ENCODE data around the gene COQ4.

DNA sequence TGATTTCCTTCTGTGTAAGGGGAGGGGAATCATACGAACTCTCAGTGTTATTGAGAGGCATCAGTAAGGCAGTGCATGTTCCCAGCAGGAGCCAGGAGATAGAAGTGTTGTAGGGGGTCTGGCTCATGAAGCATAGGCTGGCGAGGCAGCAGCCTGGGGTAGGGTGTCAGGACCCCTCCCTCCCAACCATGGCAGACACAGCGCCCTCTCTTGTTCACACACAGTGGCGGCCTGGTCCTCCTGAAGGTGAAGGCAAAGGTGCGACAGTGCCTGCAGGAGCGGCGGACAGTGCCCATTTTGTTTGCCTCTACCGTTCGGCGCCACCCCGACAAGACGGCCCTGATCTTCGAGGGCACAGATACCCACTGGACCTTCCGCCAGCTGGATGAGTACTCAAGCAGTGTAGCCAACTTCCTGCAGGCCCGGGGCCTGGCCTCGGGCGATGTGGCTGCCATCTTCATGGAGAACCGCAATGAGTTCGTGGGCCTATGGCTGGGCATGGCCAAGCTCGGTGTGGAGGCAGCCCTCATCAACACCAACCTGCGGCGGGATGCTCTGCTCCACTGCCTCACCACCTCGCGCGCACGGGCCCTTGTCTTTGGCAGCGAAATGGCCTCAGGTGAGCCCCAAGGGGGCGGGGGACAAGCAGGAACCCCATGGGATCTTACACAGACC is 22.4 kb downstream of the COQ4 start:
- TF ChIP-seq, protein P1, sequence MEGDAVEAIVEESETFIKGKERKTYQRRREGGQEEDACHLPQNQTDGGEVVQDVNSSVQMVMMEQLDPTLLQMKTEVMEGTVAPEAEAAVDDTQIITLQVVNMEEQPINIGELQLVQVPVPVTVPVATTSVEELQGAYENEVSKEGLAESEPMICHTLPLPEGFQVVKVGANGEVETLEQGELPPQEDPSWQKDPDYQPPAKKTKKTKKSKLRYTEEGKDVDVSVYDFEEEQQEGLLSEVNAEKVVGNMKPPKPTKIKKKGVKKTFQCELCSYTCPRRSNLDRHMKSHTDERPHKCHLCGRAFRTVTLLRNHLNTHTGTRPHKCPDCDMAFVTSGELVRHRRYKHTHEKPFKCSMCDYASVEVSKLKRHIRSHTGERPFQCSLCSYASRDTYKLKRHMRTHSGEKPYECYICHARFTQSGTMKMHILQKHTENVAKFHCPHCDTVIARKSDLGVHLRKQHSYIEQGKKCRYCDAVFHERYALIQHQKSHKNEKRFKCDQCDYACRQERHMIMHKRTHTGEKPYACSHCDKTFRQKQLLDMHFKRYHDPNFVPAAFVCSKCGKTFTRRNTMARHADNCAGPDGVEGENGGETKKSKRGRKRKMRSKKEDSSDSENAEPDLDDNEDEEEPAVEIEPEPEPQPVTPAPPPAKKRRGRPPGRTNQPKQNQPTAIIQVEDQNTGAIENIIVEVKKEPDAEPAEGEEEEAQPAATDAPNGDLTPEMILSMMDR (IDR thresholded peaks at IDR 0.05): no peak
- TF ChIP-seq, protein P2, sequence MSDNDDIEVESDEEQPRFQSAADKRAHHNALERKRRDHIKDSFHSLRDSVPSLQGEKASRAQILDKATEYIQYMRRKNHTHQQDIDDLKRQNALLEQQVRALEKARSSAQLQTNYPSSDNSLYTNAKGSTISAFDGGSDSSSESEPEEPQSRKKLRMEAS (CRISPR knock-in tag; IDR thresholded peaks at IDR 0.05): no peak
- TF ChIP-seq CREM (CRISPR knock-in tag; IDR thresholded peaks at IDR 0.05) (no peak), ZNF317 (CRISPR knock-in tag; IDR thresholded peaks at IDR 0.05; ENCODE audit: borderline replicate concordance, low read depth) (no peak), TEAD4 (CRISPR knock-in tag; IDR thresholded peaks at IDR 0.05) (no peak), ZNF423 (CRISPR knock-in tag; IDR thresholded peaks at IDR 0.05) (no peak)
- TF ChIP-seq, protein P3, sequence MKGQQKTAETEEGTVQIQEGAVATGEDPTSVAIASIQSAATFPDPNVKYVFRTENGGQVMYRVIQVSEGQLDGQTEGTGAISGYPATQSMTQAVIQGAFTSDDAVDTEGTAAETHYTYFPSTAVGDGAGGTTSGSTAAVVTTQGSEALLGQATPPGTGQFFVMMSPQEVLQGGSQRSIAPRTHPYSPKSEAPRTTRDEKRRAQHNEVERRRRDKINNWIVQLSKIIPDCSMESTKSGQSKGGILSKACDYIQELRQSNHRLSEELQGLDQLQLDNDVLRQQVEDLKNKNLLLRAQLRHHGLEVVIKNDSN (CRISPR knock-in tag; IDR thresholded peaks at IDR 0.05): no peak
- TF ChIP-seq, protein P4, sequence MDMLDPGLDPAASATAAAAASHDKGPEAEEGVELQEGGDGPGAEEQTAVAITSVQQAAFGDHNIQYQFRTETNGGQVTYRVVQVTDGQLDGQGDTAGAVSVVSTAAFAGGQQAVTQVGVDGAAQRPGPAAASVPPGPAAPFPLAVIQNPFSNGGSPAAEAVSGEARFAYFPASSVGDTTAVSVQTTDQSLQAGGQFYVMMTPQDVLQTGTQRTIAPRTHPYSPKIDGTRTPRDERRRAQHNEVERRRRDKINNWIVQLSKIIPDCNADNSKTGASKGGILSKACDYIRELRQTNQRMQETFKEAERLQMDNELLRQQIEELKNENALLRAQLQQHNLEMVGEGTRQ (CRISPR knock-in tag; IDR thresholded peaks at IDR 0.05): no peak
